HG03457 (cell line): Measurements from ENCODE around the gene TMEM176B.
"Not testable (repeated sequence)": the region's sequence is repeated elsewhere in the genome, so short reads cannot be mapped to it uniquely, and the experiment has no call there.

Source experiments
- ATAC-seq: cut with Tn5 transposase; IDR thresholded peaks from one replicate; pipeline ENCODE4 v1.9.1; 2021; ENCODE audit warnings: moderate number of reproducible peaks; ENCODE audit not compliant: unreplicated experiment

The TMEM176B gene

GRCh38 chr7:150791746-150792452, 8.3 kb downstream of the TMEM176B start:
- no peak for ATAC-seq

GRCh38 chr7:150791304-150791703, 8.9 kb downstream of the TMEM176B start:
- no peak for ATAC-seq

GRCh38 chr7:150790416-150791075, 9.6 kb downstream of the TMEM176B start:
- ATAC-seq, result no peak

GRCh38 chr7:150788474-150789269, 11.5 kb downstream of the TMEM176B start:
- ATAC-seq, result no peak

DNA sequence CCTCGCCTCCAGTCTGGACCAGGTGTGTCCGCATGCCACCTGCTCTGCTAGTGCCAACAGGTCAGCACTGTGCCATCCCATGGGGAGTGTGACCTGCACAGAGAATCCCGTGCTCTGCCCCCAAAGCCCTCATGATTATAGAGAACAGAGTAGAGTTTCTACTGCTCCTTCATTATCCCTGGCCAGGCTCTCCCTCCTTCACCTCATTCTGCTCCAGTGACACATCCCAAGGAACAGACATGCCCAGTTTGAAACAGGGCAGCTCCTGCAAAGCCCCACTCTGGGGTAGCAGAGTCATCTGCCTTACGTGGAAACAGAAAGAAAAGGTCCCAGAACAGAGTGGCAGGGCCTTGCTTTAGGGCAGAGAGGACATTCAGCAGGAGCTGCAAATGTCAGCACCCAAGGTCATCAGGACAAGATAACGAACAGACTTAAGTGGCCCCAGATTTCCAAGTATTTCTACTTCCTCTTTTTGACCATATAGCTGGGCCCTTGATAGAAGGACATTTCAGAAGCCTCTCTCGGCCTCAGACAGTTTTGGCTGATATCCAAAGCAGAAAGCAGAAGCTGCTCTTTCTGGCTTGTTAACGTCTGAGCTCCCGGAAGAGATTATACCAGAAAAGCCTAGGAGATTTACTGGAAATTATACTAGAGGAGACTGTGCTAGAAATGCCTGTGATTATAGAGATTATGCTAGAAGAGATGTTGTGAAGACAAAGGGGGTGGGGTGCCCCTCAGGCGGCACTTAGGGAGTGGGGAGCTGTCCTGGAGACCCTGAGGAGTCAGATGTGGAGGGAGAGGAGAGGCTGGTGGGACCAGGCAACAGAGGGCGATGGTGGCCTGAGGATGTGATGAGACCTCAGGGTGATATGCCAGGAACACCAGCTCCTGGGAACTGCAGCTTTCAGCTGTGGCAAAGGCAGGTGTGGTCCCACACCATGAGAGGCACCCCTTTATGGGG, 12.6 kb downstream of the TMEM176B start:
- ATAC-seq, result no peak

DNA sequence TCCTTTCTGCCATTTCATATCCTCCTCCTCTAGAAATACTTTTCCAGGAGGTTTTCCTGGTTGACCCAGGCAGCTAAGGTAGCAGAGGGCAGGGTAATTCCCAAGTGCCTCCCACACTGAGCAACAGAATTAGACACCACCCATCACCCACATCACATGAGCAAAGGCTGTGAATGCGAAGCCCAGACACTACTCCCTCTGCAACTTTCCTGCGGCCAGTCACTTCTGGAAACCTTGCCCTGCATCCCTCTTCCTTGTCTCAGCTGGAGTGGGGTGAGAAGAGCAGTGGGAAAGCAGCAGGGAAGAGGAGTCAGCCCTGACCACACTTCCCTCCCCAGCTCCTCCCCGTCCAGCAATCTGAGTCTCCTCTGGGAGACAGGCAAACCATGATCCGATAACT, 15.2 kb downstream of the TMEM176B start:
- no peak for ATAC-seq

DNA sequence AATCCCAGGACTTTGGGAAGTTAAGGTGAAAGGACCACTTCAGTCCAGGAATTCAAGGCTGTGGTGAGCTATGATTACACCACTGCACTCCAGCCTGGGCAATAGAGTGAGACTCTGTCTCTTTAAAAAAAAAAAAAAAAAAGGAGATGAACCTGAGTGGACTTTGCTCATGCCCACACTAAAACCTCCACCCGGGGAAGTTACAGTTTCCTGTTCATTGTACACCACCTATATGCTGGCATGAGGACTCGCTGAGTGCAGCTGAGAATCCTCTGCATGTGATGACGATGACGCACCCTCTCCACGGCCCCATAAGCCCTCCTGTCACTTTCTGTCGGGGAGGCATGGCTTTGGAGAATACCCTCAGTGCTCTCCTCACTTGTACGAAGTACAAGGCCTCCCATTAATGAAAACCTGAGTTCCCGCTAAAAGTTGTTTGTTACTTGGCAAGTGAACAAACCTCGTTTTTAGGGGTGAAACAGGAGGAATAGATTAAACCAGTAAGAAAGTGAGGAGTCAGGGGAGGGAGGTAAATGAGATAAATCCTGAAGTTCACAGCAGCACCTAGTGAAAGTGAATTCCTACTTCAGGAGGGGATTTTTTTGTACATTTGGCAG, 15.9 kb downstream of the TMEM176B start:
- ATAC-seq, result no peak

- ATAC-seq, result no peak
These were observed 18.2 kb downstream of the TMEM176B start for GRCh38 chr7:150781961-150782360.

- no peak for ATAC-seq
These were observed 19.1 kb downstream of the TMEM176B start for GRCh38 chr7:150781103-150781502.

GRCh38 chr7:150780292-150780691, 19.9 kb downstream of the TMEM176B start:
- no peak for ATAC-seq

GRCh38 chr7:150778738-150779301, 21.3 kb downstream of the TMEM176B start:
- no peak for ATAC-seq

GRCh38 chr7:150778014-150778737, 22.0 kb downstream of the TMEM176B start:
- no peak for ATAC-seq

DNA sequence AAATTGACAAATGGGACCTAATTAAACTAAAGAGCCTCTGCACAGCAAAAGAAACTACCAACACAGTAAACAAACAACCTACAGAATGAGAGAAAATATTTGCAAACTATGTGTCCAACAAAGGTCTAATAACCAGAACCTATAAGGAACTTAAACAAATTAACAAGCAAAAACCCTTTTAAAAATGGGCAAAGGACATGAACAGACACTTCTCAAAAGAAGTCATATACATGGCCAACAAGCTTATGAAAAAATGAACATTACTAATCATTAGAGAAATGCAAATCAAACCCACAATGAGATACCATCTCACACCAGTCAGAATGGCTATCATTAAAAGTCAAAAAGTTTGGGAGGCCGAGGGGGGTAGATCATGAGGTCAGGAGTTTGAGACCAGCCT, 26.0 kb downstream of the TMEM176B start:
- not testable (repeated sequence) for ATAC-seq

DNA sequence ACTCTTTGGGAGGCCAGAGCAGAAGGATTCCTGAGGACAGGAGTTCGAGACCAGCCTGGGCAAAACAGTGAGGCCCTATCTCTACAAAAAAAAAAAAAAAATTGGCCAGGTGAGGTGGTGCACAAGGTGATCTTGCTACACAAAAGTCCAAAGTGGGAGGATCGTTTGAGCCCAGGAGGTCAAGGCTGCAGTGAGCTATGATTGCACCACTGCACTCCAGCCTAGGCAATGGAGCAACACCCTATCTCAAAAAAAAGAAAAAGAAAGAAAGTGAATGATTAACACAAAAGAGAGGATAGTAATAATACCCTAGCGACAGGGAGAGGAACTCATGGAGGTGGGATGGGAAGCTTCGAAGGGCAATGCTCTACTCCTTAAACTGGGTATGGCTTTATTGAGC, 30.4 kb downstream of the TMEM176B start:
- ATAC-seq, result no peak

- ATAC-seq, result no peak
These were observed 33.8 kb downstream of the TMEM176B start for GRCh38 chr7:150766334-150766709.

GRCh38 chr7:150759479-150759878, 40.7 kb downstream of the TMEM176B start:
- ATAC-seq, result no peak

GRCh38 chr7:150756858-150757257, 43.3 kb downstream of the TMEM176B start:
- no peak for ATAC-seq

DNA sequence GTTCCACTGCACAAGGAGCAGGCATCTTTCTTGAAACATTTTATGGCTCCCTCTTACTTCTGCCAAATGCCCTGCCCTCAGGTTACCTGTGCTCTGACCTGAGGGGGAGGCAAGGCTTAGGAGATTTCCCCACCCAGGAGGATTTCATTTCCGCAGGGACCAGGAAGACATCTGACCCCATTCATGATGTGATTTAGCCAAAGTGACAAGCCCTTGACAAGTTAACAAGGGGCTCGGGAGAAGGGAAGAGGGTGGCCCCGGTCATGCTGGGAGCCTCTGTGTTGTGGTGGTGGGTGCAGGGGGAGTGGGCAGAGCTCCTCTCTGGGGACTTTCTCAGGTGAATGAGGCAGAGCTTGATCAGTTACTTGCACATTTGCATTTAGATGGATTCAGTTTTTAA, 44.0 kb downstream of the TMEM176B start:
- ATAC-seq, result no peak

DNA sequence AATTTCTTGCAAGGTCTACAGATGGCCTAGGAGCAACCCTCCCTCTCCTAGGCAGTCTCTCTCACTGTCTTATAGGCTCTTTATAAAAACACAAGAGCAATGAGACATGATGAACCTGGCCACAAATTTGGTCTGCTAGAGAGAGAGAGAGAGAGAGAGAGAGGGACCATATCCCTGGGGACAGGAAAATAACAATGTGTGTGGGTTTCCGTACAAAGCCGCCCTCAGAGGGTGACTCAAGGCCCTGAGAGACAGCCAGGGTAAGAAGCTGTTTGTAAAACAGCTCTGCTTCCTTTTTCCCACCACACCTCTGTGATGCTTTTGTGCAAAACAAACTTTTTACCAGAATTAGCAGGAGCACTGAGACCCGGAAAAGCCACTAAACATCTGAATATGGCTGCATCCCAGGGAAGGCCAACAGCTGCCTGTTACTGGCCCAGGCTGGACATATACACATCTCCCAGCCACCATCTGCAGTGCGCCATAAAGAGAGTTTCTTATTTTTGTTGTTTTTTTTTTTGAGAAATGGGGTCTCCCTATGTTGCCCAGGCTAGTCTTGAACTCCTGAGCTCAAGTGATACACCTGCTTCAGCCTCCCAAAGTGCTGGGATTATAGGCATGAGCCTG, 44.6 kb downstream of the TMEM176B start:
- ATAC-seq, result no peak
